GM18909 (cell line): ENCODE measurements around the gene SLFN12L.
"Not testable (repeated sequence)": the region's sequence is repeated elsewhere in the genome, so short reads cannot be mapped to it uniquely, and the experiment has no call there.

Experiments used
- ATAC-seq: cut with Tn5 transposase; IDR thresholded peaks from one replicate; pipeline ENCODE4 v1.9.1; 2021; ENCODE audit warnings: mild to moderate bottlenecking; ENCODE audit not compliant: unreplicated experiment, poor library complexity

Gene SLFN12L

DNA sequence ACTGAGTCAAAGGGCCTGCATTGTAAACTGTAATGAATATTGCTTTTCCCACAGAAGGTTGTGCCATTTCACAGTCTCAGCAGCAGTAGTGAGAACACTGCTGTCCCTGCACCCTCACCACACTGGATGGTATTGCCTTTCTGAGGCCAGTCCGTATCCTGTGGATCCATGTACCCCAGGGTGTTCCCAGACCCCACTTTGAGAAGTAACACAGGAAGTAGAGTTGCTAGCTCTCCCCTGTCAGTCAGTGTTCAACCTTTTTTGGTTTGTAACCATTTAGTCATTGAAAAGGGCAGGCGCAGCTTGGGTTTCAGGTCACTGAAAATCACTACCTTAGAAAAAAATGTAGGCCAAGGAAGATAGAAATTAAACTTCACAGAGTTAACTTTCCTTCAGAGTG, 37.9 kb downstream of the SLFN12L start:
- no peak for ATAC-seq

DNA sequence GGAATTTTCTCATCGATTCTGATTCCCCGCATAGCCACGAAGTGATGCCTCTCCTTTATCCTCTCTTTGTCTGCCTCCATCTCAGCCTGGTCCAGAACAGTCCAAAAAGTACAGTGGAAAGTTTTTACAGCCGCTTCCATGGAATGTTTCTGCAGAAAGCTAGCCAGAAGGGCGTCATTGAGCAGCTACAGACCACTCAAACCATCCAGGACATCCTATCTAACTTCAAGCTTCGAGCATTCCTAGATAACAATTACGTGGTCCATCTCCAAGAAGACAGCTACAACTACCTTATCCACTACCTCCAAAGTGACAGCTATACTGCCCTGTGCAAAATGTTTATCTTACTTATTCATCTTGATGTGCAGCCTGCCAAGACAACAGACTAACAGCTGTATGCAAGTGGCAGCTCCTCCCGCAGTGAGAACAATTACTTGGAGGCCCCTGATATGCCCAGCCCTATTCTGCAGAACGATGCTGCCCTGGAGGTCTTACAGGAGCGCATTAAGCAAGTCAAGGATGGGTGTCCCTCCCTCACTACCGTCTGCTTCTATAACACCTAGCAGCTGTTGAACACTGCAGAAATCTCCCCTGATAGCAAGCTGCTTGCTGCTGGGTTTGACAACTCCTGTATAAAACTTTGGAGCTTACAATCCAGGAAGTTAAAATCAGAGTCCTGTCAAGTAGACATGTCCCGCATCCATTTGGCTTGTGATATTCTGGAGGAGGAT, 38.9 kb downstream of the SLFN12L start:
- no peak for ATAC-seq

DNA sequence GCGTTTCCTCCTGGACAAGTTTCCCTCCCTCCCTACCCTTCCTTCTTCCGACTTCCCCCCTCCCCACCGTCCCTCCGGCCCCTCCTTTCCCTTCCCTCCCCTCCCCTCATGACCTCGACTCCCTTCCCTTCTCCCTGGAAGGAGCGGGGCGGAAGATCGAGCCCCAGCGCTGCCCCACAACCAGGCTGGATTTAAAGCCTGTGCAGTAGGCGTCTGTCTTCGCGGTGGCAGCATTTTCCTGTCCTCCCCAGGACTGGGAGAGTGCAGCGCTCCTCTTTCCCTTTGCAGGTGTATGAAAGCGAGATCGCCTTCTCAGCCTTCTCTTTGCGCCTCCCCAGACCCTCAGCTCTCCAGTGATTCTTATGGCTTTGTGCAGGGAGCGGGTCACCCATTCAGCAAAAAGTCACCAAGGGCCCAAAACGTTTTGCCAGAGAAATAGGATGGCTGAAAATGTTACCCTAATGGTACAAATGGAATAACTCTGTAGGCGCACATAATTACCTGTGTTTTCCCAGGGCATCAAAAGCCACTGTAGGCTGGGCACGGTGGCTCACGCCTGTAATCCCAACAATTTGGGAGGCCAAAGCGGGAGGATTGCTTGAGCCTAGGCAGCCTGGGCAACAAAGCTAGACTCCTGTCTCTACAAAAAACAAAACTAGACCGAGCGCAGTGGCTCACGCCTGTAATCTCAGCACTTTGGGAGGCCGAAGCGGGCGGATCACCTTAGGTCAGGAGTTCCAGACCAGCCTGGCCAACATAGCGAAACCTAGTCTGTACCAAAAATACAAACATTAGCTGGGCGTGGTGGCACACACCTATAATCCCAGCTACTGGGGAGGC, 40.8 kb downstream of the SLFN12L start:
- ATAC-seq: no peak

DNA sequence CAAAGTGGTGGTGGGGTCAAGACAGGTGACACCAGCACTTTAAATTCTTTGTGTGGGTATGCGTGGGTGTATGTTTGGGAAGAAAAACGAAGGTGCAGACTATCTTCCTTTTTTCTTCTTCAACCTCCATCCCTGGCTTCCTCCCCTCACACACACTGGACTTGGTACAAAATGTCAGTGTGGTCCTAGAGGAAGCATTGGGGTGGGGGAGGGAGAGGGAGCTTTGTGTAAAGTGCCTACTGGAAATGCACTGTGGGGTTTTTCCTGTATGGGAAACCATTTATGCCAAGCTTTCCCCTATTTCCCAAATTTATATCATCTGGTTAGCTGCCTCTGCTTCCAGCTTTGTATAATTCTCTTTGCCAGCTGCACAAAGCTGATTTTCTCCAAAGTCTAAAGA, 44.4 kb downstream of the SLFN12L start:
- ATAC-seq: no peak

DNA sequence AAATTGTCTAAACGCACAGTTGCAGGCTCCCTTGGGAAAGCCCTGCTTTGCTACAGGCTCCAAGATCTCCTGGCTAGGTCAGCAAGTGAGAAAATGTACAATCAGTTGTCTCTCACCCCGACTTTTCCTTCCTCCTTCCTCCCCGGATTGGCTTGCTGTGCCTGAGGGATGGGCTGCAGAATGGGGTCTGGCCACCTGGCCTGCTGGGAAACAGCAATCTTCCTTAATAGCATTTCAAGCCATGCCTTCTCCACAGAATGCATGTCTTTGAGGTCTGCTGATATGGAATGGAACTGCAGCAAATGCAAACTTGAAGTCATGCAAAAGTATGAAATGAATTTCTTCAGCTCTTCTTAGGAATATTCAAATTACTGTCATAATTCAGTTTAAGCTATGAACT, 46.1 kb downstream of the SLFN12L start:
- no peak for ATAC-seq

DNA sequence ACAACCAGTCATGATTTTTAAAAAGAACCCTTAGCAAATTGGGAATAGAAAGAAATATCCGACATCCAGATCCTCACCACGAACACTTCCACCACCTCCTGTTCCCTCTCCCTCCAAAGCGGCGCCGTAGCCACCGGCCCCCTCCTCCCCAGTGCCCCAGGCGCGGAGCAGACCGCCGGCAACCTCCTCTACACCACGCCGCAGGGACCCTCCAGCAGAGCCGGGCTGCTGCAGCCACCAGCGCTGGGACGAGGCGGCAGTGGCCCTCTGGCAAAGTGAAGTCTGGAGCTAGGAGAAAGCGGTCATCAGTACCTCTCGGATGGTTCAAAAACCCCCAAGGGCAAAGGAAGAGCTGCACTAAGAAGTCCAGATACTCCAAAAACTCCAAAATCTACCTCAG, 47.5 kb downstream of the SLFN12L start:
- no peak for ATAC-seq

DNA sequence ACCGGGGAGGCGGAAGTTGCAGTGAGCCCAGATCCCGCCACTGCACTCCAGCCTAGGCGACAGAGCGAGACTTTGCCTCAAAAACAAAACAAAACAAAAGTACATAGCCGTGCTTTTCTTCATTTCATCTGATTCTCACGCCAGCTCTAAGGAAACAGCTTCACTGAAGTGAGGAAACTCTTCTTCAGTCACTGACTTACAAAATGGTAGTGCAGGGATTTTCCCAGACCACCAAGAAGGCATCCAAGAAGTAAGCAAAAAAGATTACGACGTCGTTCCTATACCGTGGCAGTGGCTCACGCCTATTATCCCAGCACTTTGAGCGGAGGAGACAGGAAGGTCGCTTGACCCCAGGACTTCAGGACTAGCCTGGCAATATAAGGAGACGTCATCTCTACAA, 48.5 kb downstream of the SLFN12L start:
- no peak for ATAC-seq

DNA sequence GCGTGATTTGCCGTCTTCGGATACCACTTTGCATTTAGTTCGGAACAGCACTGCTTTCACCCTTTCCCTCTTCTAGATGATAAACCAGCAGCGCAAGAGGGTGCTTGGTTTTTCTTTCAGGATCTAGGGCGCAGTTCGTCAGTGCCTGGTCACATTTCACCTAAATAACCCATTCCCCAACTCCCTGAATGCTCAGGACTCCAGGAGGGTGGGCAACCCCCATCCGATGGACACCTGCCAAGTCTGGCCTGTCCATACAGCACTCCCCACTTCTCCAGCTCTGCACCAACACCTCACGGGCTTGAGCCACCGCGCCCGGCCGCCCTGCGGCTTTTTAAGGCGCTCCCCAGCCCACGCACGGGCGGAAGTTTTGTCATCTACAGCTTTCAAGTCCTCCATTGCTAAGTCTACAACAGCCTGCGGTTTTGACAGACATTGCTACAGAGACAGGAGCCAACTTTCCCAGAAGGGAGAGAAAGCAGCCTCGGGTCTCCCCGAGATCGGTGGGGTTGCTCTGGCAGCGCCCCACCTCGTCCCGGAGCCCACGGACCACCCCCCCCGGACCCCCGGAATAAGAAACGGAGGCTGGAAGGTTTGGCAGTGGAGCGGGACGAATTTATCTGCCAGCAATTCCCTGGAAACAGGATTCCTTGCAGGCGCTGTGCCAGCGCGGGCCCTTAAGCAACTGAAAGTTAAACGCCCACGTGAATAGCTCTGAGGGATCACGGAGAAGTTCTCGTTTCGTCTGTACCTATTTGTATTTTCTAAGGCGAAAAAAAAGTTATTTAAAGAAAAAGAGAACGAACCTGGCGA, 50.4 kb downstream of the SLFN12L start:
- ATAC-seq: no peak

DNA sequence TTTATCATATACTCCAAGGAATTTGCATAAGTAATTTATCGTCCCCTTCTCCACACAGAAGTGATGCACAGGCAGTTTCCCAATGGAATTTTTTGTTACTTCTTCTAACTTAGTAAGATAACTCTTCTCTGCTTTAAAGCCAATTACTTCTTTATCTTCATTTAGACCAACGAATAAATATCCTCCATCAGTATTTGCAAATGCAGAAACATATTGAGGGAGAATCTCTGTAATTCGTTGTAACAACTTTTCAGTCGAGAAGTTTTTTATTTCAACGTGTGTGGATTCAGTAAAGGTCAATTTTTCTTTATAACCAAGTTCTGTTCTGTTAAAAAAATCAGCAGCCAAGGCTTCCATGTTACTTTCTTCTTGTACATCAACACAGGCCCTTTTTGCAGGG, 58.2 kb downstream of the SLFN12L start:
- ATAC-seq: no peak

DNA sequence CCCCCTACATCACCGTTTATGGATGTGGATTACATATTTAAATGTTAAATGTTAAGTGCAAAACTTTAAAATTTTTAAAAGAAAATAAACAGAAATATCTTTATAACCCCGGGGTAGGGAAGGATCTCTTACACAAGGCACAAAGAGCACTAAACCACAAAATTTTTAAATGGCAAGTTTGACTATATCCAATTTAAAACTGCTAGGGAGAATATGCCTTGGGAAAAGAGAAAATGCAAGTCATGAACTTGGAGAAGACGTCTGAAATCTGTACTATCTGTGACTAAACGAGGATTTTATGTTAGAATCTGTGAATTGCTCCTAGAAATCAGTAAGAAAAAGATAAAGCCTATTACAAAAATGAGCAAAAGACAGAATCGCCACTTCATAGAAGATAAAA, 60.2 kb downstream of the SLFN12L start:
- no peak for ATAC-seq

DNA sequence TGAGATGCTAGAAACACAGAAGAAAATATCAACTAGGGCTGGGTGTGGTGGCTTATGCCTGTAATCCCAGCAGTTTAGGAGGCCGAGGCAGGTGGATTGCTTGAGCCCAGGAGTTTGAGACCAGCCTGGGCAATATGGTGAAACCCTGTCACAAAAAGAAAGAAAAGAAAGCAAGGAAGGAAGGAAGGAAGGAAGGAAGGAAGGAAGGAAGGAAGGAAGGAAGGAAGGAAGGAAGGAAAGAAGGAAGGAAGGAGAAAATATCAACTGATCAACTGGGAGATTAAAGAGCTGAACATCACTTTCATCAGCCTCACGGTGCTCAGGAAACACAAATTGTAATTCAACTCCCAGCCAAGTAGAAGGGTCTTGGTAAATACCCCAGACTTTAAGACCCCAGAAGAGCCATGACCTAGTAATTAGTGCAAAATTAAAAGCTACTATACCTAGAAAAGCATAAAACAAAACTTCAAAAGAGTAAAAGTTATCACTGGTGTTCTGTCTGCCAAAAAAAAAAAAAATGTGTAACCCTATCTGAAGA, 61.1 kb downstream of the SLFN12L start:
- no peak for ATAC-seq

DNA sequence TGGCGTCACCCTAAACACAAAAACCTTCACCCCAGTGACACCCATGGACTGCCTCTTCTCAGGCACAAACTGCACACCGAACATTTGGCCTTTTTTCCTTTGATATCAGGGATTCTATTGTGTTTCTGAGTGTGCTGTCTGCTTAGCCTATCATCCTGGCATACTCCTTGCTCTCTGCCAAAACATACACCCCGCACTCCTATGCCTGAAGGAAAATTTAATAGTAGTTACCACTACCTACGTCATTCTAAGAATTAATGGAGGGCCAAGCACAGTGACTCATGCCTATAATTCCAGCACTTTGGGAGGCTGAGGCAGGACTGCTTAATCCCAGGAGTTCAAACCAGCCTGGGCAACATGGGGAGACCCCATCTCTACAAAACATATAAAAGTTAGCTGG, 69.0 kb downstream of the SLFN12L start:
- no peak for ATAC-seq

DNA sequence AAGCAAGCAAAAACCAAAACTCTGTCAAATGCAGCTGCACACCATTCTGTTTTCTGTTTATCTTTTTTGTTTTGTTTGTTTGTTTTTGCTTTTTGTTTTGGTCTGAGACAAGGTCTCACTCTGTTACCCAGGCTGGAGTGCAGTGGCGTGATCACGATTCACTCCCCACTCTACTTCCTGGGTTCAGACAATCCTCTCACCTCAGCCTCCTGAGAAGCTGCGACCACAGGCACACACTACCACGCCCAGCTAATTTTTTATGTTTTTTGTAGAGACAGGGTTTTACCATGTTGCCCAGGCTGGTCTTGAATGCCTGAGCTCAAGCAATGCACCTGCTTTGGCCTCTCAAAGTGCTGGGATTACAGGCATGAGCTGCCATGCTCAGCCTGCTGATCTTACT, 69.7 kb downstream of the SLFN12L start:
- no peak for ATAC-seq

DNA sequence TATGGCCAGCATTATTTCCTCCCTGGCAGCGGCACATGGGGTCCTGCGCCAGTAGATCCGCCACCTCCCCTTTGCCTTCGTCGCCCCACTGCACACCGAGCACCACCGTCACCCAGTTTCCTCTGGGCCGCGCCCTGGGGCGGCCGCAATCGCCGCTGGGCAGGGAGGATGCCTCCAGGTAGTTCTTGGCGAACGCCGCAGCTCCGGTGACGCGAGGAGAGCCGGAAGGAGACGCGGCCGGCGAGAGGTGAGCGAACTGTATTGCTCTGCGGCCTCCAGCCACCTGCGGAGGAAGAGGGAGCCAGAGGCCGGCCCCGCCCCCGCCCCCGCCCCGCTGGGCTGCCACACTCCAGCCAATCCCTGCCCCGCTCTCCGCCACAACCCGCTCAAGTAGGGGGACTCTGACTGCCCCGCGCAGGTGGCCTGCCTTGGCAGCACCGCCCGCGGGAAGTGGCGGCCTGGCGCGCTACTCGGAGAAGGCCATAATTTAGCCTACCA, 77.1 kb downstream of the SLFN12L start:
- peak; percentile 84 for ATAC-seq

DNA sequence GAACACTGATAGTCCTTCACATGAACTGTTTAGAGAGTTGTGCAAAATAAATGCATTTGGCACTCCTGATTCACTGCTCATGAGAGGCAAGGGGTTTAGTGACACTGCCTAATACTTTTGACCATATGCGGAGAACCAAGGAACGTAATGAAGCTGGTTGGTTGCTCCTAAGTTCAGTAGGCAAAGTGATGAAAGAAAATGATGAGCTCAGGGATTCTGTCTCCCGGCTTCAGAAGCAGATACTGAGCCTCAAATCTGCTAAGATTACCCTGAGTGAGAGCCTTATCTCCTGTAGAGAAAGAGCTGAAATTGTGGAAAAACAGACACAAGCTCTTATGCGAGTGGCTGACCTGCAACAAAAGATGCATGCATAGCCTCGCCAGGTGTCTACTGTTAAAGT, 83.4 kb downstream of the SLFN12L start:
- ATAC-seq: not testable (repeated sequence)

DNA sequence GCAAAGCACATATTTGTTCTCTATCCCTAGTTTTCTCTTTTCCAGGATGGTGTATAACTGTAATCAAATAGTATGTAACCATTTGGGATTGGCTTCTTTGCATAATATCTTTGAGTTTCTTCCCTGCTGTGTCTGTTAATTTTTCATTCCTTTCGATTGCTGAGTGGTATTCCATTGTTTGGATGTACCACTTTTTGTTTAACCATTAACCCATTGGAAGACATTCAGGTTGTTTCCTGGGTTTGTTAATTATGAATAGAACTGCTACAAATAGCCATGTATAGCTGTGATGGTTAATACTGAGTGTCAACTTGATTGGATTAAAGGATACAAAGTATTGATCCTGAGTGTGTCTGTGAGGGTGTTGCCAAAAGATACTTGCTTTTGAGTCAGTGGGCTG, 84.3 kb downstream of the SLFN12L start:
- no peak for ATAC-seq

DNA sequence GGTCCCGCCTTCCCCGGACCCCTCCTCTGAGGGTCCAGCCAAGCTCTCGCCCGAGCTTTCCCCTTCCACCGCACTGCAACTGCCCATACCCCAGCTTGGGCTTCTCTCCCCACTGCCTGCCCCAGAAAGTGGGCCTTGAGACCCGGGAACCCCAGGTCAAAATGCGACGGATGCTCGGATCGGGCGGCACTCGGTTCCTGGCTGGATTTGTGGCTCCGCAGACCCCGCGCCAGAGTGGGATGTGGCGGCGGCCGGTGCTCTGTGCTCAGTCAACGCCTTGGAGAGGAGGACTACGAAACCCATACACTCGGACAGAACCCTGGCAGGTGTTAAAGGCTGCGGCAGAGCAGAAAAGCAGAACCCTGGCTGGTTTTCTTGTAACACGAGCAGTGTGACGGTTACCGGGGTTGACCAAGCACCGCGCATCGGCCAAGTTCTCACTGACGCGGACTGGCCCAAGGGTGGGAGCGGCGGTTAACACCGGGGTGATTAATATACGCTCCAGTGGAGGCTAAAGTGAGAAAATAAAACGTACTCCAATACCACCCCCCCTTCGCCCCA, 88.0 kb downstream of the SLFN12L start:
- ATAC-seq: peak; percentile 48

DNA sequence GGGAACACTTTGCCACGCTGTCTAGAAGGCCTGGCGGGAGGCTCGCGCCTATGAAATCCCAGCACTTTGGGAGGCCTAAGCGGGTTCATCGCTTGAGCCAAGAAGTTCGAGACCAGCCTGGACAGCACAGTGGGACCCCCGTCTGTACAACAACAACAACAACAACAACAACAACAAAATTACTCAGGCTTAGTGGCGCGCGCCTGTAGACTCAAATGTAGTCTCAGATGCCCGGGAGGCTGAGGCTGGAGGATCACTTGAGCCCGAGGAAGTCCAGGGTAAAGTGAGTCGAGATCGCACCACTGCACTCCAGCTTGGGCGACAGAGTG, 88.6 kb downstream of the SLFN12L start:
- ATAC-seq: peak; percentile 9

DNA sequence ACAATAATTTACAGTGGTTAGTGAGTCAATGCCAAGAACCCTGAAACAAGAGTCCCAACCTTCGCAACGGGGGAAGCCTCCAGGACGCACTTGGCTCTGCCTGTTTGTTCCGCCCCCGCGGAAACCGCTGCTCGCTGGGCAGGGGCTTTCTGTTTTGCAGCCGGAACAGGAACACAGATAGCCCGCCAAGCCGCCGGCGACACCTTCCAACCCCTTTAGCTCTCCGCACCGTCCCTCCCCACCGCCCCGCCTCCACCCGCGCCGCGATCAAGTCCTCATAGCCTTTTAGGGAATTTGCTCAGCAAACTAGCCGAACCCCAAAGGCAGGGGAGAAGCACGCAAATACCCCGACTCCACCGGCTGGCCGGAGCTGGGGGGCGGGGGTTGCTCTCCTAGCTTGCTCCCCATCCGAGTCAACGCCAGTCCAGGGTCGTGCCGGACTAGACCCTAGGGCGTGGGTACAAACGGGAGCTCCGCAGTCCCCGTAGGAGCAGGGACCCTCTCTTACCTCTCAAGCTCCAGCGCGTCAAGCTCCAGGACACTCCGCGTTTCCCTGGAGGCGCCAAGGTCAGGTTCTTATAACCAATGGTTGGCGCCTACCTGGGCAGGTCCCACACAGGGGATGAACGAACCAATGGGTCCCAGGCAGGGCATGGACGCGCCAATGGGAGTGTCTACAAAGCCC, 89.1 kb downstream of the SLFN12L start, which contains the start of gene SLFN13:
SLFN13 (minus strand) TSS at position 553 of the 685 bp plus-strand sequence. CDS start 3,086 bp downstream, outside the sequence.
- peak; percentile 69 for ATAC-seq

DNA sequence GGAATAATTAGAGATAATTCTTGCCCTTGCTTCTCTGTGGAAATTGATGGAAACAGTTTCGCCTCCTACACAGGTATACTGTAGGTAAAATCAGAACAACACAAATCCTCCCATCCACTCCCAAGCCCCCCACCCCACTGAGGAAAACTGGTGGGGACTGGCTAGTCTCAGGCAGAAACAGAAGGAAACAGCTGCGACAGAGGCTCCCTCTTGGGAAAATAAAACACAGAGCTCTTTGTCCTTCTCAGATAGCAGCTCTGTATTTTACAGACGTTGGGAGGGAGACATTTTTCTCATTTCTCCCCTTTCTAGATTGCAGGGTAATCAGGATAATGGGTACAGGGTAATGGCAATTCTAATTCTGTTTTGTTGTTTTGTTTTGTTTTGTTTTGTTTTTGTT, 90.0 kb downstream of the SLFN12L start:
- no peak for ATAC-seq
